HEK293 (cell line): Measurements from ENCODE around the gene ADSL.

Experiments used
- BCL11A ChIP-seq: fragments of 450-650 bp; formaldehyde crosslinking; IDR thresholded peaks from 2 replicates; pipeline ENCODE4 v1.5.1; 2016; ENCODE audit warnings: low read depth, missing biosample characterization, missing genetic modification characterization
- BCL6B ChIP-seq: fragments of 450-650 bp; formaldehyde crosslinking; IDR thresholded peaks from 2 replicates; pipeline ENCODE4 v1.5.1; 2017; ENCODE audit warnings: missing biosample characterization, missing genetic modification characterization
- CTCF ChIP-seq: fragments of 450-650 bp; formaldehyde crosslinking; IDR thresholded peaks from 2 replicates; pipeline ENCODE4 v1.5.1; 2016; ENCODE audit warnings: missing biosample characterization, missing genetic modification characterization
- SP7 ChIP-seq: fragments of 450-650 bp; formaldehyde crosslinking; IDR thresholded peaks from 2 replicates; pipeline ENCODE4 v1.5.1; 2016; ENCODE audit warnings: missing biosample characterization, missing genetic modification characterization
- ZBTB10 ChIP-seq: fragments of 450-650 bp; formaldehyde crosslinking; IDR thresholded peaks from 2 replicates; pipeline ENCODE4 v1.5.1; 2016; ENCODE audit warnings: missing biosample characterization, missing genetic modification characterization
- ZNF121 ChIP-seq: fragments of 450-650 bp; formaldehyde crosslinking; IDR thresholded peaks from 2 replicates; pipeline ENCODE4 v1.5.1; 2016; ENCODE audit warnings: missing biosample characterization, missing genetic modification characterization
- ZNF23 ChIP-seq: fragments of 450-650 bp; formaldehyde crosslinking; IDR thresholded peaks from 2 replicates; pipeline ENCODE4 v1.5.1; 2016; ENCODE audit warnings: missing biosample characterization, missing genetic modification characterization, borderline replicate concordance
- ZNF639 ChIP-seq: fragments of 450-650 bp; formaldehyde crosslinking; IDR thresholded peaks from 2 replicates; pipeline ENCODE4 v1.5.1; 2016; ENCODE audit warnings: missing biosample characterization, missing genetic modification characterization
- ZSCAN30 ChIP-seq: fragments of 450-650 bp; IDR thresholded peaks from 2 replicates; pipeline ENCODE4 v1.5.1; 2018; ENCODE audit warnings: missing biosample characterization, mild to moderate bottlenecking, missing genetic modification characterization, moderate library complexity
- ZSCAN4 ChIP-seq: fragments of 450-650 bp; formaldehyde crosslinking; IDR thresholded peaks from 2 replicates; pipeline ENCODE4 v1.5.1; 2017; ENCODE audit warnings: missing biosample characterization, missing genetic modification characterization

GRCh38 chr22:40395607-40396006 lies 49.3 kb downstream of the ADSL start:
- TF ChIP-seq BCL11A (tag by site-specific recombination): no peak
- TF ChIP-seq BCL6B (tag by site-specific recombination): no peak
- no peak for TF ChIP-seq CTCF
- TF ChIP-seq ZNF639 (tag by site-specific recombination): no peak
- no peak for TF ChIP-seq ZNF121
- no peak for TF ChIP-seq ZNF23 (tag by site-specific recombination)
- TF ChIP-seq SP7 (tag by site-specific recombination): no peak
- no peak for TF ChIP-seq ZSCAN30 (tag by site-specific recombination)
- TF ChIP-seq ZBTB10 (tag by site-specific recombination): no peak
- no peak for TF ChIP-seq ZSCAN4 (tag by site-specific recombination)
